Mesenteric fat pad (tissue), 1 donor: ENCODE data around the gene MFSD2B. TPM values are rescaled to one million over a fixed set of nuclear protein-coding genes. Genes with fewer than 3 reads are reported as not detected.

Experiments used
- DNase-seq: peaks from one replicate; pipeline ENCODE4 v3.0.0-alpha.2; 2020; ENCODE audit warnings: low spot score
- total RNA-seq: library from RNA; stranded (reverse); fragmentation: NEBNext Ultra II Directional; extraction: Animal tissue kit (Norgen Biotek cat#: 25700); gene quantifications from one replicate; pipeline ENCODE4 v1.2.1, GENCODE V29; 2021
- donor health status: DM: yes; HTN: yes; CAD: no.

MFSD2B gene
- total RNA-seq, 1 donor from 2014 or later: not detected

DNA sequence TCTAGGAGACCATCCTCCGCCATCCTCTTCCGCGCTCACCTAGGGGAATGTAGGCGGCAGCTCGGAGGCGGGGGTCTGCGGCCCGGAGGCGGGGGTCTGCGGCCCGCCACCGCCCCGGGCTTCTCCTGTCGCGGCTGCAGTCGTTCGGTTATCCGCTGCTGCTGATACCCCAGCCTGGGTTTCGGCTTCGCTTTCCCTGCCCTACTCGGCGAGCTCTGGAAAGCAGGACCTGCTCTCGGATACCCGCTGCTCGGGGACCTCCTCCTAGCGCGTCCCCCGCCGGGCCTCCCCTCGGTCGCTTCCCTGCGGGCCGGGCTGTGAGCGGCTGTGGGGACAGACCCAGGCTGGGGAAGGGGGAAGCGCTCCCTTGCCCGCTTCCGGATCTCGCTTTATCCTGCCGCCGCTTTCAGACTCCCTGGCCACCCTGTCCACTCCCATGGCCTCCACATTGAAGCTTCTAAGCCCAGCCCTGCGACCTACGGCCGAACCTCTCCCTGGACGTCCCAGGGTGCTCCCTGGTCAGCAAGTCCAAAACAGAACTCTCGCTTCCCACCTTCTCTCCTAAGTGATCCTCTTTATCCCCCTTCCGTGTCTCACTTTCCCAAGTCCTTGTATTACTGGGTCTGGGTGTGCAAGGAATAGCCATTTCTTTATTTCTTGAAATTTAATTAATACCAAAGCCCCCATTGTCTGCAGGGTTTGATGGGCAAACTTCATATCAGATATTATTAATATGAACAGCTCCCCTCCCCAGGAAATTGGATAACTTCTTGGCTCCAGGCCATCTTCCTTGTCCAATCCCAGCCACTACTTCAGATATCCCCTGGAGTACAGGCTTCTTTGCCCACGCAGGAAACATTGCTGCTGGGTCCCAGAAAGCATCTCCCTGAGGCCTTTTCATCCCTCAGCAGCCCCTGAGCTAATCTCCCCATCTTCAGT, 40.4 kb downstream of the MFSD2B start:
- DNase-seq: no peak

- no peak for DNase-seq
These were observed 41.9 kb downstream of the MFSD2B start for GRCh38 chr2:24051833-24052232.

DNA sequence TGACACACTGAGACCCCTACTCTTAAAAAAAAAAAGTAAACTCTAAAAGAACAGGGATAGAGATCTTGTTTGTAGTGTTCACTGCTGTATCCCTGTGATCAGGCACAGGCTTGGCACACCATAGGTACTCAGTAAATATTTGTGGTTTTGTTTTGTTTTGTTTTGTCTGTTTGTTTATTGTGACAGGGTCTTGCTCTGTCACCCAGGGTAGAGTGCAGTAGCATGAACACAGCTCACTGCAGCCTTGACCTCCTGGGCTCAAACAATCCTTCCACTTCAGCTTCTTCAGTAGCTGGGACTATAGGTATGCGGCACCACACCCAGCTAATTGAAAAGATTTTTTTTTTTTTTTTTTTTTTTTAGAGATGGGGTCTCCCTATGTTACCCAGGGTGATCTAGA, 43.1 kb downstream of the MFSD2B start:
- no peak for DNase-seq

DNA sequence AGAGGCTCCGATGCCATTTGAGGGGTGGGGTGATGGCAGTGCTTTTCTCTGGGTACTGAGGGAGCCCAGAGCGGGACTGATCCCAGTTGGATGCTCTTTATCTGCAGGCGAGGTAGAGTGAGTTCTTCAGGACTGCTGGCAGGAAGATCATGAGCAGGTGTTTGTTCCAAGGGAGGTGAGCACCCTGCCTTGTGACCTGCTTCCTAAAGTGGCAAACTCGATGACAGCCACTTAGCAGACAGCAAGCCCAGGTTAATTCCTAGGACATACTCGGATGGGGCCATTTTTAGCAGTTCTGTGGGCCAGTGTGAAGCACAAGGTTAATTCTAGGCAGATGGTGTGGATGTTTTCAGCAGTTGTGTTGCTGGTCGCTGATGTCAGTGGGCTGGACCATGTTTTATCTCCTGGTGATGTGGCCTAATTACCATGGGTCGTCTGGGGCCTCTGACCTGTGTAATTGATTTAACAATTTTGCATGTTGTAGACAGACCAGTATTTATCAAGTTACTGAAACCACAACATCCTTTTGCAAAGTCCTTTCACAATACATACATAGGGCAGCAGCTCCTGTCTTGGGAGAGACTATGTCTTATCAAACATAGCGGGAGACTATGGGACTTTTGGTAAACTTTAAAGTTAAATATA, 44.6 kb downstream of the MFSD2B start:
- no peak for DNase-seq

DNA sequence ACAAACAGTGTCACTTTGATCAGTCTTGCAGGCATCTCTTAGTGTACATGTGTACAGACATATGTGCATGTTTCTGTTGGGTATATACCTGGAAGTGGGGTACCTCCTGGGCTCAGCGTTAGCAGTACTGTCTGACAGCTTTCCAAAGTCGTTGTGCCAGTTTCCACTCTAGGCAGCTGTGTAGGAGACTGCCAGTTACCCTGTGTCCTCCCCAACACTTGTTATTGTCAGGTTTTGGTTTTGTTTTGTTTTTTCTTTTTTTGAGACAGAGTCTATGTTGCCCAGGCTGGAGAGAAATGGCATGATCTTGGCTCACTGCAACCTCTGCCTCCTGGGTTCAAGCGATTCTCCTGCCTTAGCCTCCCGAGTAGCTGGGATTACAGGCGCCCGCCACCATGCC, 45.9 kb downstream of the MFSD2B start:
- DNase-seq: no peak

DNA sequence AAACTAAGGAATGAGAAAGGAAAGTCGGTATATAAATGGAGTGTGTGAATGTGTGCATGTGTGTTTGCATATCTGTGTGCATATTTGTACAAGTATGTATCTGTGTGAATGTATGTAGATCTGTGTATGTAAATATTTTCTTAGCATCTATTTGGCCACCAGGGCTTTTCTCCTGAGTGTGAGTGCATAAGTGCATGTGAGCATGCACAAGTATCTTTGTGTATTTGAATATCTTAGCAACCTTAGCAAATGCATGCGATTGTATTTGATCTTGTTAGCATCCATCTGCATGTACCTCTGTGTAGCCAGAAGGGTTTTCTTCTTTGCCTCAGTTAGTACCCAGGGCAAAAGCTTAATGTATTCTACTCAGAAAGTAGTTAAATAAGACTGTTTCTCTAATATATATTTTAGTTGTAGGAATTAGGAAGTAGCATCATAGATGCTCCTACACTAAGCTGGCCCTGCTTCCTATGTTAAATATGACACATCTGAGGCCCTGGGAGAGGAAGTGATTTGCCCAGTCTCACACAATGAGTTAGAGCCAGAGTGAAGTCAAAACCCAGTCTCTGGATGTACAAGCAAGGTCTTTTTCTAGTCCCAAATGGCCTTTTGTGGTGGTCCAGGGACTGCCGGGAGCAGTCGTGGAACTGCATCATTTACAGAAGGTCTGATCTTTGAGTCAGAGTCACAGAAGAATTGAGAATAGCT, 48.8 kb downstream of the MFSD2B start:
- no peak for DNase-seq

DNA sequence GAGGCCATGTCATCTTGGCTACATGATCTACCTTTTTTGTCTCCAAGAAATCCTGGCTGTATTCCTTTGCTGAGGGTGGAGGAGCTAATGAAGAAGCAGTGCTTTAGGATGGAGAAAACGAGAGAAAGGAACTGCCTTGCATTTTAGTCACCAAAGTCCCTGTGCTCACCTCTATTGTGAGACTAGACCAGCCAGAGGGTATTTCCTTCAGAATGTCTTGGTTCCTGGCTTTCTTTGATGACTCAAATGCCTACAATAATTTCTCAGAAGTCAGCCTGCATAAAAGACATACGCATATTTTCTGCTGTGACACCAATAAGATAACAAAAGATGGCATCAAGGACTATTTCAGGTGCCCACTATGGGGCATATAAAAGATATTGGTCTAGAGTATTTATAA, 55.5 kb downstream of the MFSD2B start:
- no peak for DNase-seq

DNA sequence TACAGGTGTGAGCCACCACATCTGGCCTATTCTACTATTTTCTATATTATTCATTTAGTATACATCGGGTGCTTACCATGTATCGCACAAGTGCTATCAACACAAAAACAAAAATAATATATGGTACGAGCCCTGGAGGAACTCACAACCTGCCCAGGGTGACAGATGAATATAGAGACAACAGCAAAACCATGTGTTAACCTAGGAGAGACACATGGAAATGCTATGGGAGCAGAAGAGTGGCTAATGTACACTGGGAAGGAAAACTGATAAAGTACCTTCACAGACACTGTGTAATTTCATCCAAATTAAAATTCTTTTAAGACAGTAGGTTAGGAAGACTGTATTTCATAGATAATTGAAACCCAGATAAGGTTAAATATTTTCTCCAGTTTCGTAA, 62.4 kb downstream of the MFSD2B start:
- no peak for DNase-seq

- DNase-seq: no peak
These were observed 63.9 kb downstream of the MFSD2B start for GRCh38 chr2:24073816-24074215.

GRCh38 chr2:24075259-24075658, 65.4 kb downstream of the MFSD2B start:
- DNase-seq: no peak

Other genes with a start within 250 kb of the MFSD2B start
- gene ATAD2B, start 83.0 kb upstream of the MFSD2B start, total RNA-seq: 24.0 TPM
- 21.7 TPM for gene UBXN2A, start 69.6 kb upstream of the MFSD2B start, total RNA-seq
- 7.2 TPM for gene WDCP, start 37.3 kb downstream of the MFSD2B start, total RNA-seq
- 5.0 TPM for gene FKBP1B, start 39.7 kb downstream of the MFSD2B start, total RNA-seq
- 59.3 TPM for gene SF3B6, start 66.2 kb downstream of the MFSD2B start, total RNA-seq
- gene TP53I3, start 74.7 kb downstream of the MFSD2B start, total RNA-seq: 12.0 TPM
- not detected for gene PFN4, start 113.2 kb downstream of the MFSD2B start, total RNA-seq
- 27.4 TPM for gene FAM228B, start 113.4 kb downstream of the MFSD2B start, total RNA-seq
- gene FAM228A, start 165.0 kb downstream of the MFSD2B start, total RNA-seq: 3.2 TPM